Fibroblast of lung (primary cell): ENCODE measurements around the gene GOT2. TPM values are rescaled to one million over a fixed set of nuclear protein-coding genes. Genes with fewer than 3 reads are reported as not detected.
A peak's percentile ranks its signal among the peaks of the same experiment; 100 is the strongest.

Experiments
- DNase-seq, 2 donors: peaks; one replicate each; pipeline versions ENCODE4 v3.0.0 to v3.0.0-alpha.2; 2010; ENCODE audit warnings: low read depth in 2 of 2
- H2AFZ ChIP-seq: 2 replicates; pipeline ENCODE4 v1.5.1; 2012; ENCODE audit warnings: low read length, control low read depth, inconsistent platforms
- H3K27ac ChIP-seq: 2 replicates; pipeline ENCODE4 v1.5.1; 2011; ENCODE audit warnings: low read length, control low read depth; ENCODE audit not compliant: insufficient read depth
- H3K27me3 ChIP-seq: 2 replicates; pipeline ENCODE4 v1.5.1; 2011; ENCODE audit warnings: mild to moderate bottlenecking, low read length; ENCODE audit not compliant: control insufficient read depth, insufficient read depth
- H3K36me3 ChIP-seq: 2 replicates; pipeline ENCODE4 v1.5.1; 2011; ENCODE audit warnings: low read length; ENCODE audit not compliant: control insufficient read depth, insufficient read depth
- H3K4me1 ChIP-seq: 2 replicates; pipeline ENCODE4 v1.5.1; 2011; ENCODE audit warnings: low read length; ENCODE audit not compliant: control insufficient read depth, insufficient read depth; ENCODE audit errors: extremely low read depth
- H3K4me2 ChIP-seq: 2 replicates; pipeline ENCODE4 v1.5.1; 2011; ENCODE audit warnings: low read length, control low read depth; ENCODE audit not compliant: insufficient read depth; ENCODE audit errors: extremely low read depth
- H3K4me3 ChIP-seq, 4 experiments: fragments of 200-600 bp in 1 of 4; sonication (generic) in 1 of 4; replicated peaks in 1 of 4; 2 replicates each; pipeline ENCODE4 v1.5.1; 2011 to 2016; ENCODE audit warnings: low read length in 4 of 4, low read depth in 3 of 4, mild to moderate bottlenecking in 3 of 4, control low read depth in 2 of 4, inconsistent platforms in 1 of 4, mixed read lengths in 1 of 4; ENCODE audit not compliant: insufficient read depth in 1 of 4; ENCODE audit errors: control extremely low read depth in 1 of 4
- H3K79me2 ChIP-seq: 2 replicates; pipeline ENCODE4 v1.5.1; 2012; ENCODE audit warnings: mild to moderate bottlenecking, low read length, inconsistent platforms; ENCODE audit not compliant: control insufficient read depth, insufficient read depth
- H3K9ac ChIP-seq: 2 replicates; pipeline ENCODE4 v1.5.1; 2011; ENCODE audit warnings: mild to moderate bottlenecking, low read length, control low read depth; ENCODE audit not compliant: insufficient read depth
- H3K9me3 ChIP-seq: 2 replicates; pipeline ENCODE4 v1.5.1; 2012; ENCODE audit warnings: low read depth, low read length; ENCODE audit not compliant: control insufficient read depth, insufficient read depth
- H4K20me1 ChIP-seq: 2 replicates; pipeline ENCODE4 v1.5.1; 2011; ENCODE audit warnings: low read length; ENCODE audit not compliant: control insufficient read depth, insufficient read depth; ENCODE audit errors: extremely low read depth
- EZH2 ChIP-seq: IDR thresholded peaks from 2 replicates; pipeline ENCODE4 v1.5.1; 2012; ENCODE audit warnings: low read length, control low read depth, mild to moderate bottlenecking; ENCODE audit errors: missing control alignments
- polyA plus RNA-seq, 2 donors: library from polyadenylated mRNA; depleted of rRNA in 1 of 2; stranded (reverse) in 1 of 2; unstranded in 1 of 2; fragments of >200 nt; gene quantifications; 2 replicates each; pipeline ENCODE4 v1.2.1, GENCODE V29; 2011 to 2012; ENCODE audit warnings: missing spikeins in 1 of 2
- total RNA-seq: library from RNA; depleted of rRNA; stranded (reverse); fragments of >200 nt; gene quantifications from 2 replicates; pipeline ENCODE4 v1.2.1, GENCODE V29; 2014
- TF ChIP-seq, protein P1 (sequence below), 2 donors: IDR thresholded peaks in 1 of 2; conservative IDR thresholded peaks in 1 of 2; 1 replicate in 1 of 2; 2 replicates in 1 of 2; pipeline ENCODE4 v1.5.1; 2011 to 2012; ENCODE audit warnings: low read length in 2 of 2, control low read depth in 1 of 2, inconsistent platforms in 1 of 2, low read depth in 1 of 2, mild to moderate bottlenecking in 1 of 2

Gene GOT2
- total and polyA plus RNA-seq, 2 donors (not counting 1 experiment from before 2014, with no cell fraction given) = 39.3 to 53.9 TPM

DNA sequence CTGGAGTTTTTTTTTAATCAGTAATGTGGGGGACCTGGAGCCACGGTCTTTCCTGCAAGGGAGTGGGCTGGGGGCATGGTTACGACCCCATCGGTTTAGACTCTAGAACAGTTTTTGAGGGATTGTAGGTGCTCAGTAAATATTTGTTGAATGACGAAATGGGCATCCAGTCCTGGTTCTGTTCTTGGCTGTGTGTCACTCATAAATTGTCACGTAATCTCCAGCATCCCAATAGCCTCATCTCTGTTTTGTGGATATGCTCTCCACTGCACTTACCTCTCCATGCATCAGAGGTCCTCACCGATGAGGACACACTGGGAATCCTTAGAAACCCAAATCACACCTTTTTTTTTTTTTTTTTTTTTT, 49.0 kb downstream of the GOT2 start:
- DNase-seq = no peak
- Histone ChIP-seq H3K79me2 (peaks cover 3% of the 10 kb centered on the region), H3K27ac (no peak overlapping the region), H4K20me1 (no peaks in the 10 kb centered on the region), H3K4me2 (peak overlapping the region; percentile 76), H3K4me3 (peak overlapping the region in 3 of 4 experiments; percentile 78 to 97 (median 89)), H3K36me3 (peaks cover 2% of the 10 kb centered on the region), H3K9me3 (no peaks in the 10 kb centered on the region), H3K9ac (no peak overlapping the region), H3K4me1 (peaks cover 2% of the 10 kb centered on the region), H2AFZ (peak overlapping the region; percentile 99), H3K27me3 (no peaks in the 10 kb centered on the region)
- TF ChIP-seq, protein P1, sequence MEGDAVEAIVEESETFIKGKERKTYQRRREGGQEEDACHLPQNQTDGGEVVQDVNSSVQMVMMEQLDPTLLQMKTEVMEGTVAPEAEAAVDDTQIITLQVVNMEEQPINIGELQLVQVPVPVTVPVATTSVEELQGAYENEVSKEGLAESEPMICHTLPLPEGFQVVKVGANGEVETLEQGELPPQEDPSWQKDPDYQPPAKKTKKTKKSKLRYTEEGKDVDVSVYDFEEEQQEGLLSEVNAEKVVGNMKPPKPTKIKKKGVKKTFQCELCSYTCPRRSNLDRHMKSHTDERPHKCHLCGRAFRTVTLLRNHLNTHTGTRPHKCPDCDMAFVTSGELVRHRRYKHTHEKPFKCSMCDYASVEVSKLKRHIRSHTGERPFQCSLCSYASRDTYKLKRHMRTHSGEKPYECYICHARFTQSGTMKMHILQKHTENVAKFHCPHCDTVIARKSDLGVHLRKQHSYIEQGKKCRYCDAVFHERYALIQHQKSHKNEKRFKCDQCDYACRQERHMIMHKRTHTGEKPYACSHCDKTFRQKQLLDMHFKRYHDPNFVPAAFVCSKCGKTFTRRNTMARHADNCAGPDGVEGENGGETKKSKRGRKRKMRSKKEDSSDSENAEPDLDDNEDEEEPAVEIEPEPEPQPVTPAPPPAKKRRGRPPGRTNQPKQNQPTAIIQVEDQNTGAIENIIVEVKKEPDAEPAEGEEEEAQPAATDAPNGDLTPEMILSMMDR (conservative IDR thresholded peaks at IDR 0.05 in 1 of 2, IDR thresholded peaks at IDR 0.05 in 1 of 2; ENCODE audit: low read depth in 1 of 2, low read length in 2 of 2) = no peak
- TF ChIP-seq EZH2 = no peak

DNA sequence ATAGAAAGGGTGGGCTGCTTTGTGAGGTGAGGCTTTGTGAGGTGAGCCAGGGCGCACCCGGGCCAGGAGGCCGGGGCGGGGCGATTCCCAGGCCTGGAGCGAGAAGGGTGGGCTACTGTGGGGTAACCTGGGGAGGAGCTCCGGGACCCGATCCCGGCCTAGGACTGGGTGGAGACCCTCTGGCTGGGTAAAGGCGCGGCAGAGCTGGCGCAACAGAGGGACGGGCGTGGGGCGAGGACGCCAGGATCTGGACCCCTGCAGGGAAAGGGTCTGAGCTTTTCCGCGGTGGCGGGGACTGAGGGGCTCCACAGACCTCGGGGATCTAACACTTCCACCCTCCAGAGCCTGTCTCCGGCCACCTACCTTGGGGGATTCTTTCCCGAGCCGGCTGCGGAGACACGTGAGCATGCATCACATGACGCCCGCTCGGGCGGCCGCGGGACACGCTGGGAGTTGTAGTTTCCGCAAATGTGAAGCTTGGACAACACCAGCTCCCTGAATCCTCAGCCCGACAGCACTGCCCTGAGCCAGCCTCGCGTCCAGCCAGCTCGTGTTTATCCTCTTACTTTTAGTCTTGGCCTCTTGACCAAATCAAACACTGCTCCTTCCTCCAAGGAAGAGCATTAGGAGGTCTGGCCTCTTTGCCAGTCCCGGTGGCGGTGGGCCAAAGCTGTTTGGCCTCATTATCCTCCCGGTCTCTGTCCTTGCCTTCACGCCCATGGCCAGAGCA, 49.6 kb downstream of the GOT2 start, which contains the start of gene SLC38A7:
TSS of gene SLC38A7 (minus strand) at position 417 of the 730 bp plus-strand sequence. CDS start 4,644 bp downstream, outside the sequence.
- Histone ChIP-seq H3K4me1 (peaks cover 2% of the 10 kb centered on the region), H3K4me3 (peak within 1 kb of the TSS; percentile 78 to 97 (median 86)), H3K9ac (peak within 1 kb of the TSS; percentile 92), H3K4me2 (peak within 1 kb of the TSS; percentile 91), H3K27me3 (no peaks in the 10 kb centered on the region), H4K20me1 (no peaks in the 10 kb centered on the region), H3K36me3 (peaks cover 2% of the 10 kb centered on the region), H3K79me2 (peaks cover 3% of the 10 kb centered on the region), H3K9me3 (no peaks in the 10 kb centered on the region), H3K27ac (peak within 1 kb of the TSS; percentile 84), H2AFZ (peak within 1 kb of the TSS; percentile 99)
- TF ChIP-seq EZH2 = no peak
- TF ChIP-seq, protein P1 (conservative IDR thresholded peaks at IDR 0.05 in 1 of 2, IDR thresholded peaks at IDR 0.05 in 1 of 2; ENCODE audit: low read depth in 1 of 2, low read length in 2 of 2) = no peak
- peak; percentile 77 to 83 for DNase-seq

DNA sequence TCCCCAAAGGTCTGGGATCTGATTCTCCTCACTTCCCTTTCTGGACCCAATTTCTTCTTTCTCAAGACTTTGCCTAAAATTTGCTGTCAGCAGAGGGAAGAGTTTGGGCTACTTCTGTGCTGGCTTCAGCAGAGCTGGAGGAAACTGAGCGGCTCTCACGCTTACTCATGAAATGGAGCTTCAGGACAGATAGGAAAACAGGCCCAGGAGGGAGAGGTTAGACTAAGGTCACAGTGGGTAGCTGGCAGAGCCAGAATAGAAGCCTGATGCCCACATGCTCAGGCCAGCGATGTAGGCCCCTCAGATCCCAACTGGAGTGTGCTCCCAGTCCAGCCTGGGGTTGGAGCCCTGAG, 50.1 kb downstream of the GOT2 start:
- H4K20me1 ChIP-seq = no peaks in the 10 kb centered on the region
- peak overlapping the region; percentile 78 to 97 (median 86) for H3K4me3 ChIP-seq
- peaks cover 2% of the 10 kb centered on the region for H3K4me1 ChIP-seq
- H3K4me2 ChIP-seq = peak overlapping the region; percentile 91
- TF ChIP-seq EZH2 = no peak
- TF ChIP-seq, protein P1 (conservative IDR thresholded peaks at IDR 0.05 in 1 of 2, IDR thresholded peaks at IDR 0.05 in 1 of 2; ENCODE audit: low read depth in 1 of 2, low read length in 2 of 2) = no peak
- peaks cover 2% of the 10 kb centered on the region for H3K36me3 ChIP-seq
- peak overlapping the region; percentile 84 for H3K27ac ChIP-seq
- peaks cover 3% of the 10 kb centered on the region for H3K79me2 ChIP-seq
- H2AFZ ChIP-seq = peak overlapping the region; percentile 93
- H3K27me3 ChIP-seq = no peaks in the 10 kb centered on the region
- H3K9ac ChIP-seq = peak overlapping the region; percentile 92
- H3K9me3 ChIP-seq = no peaks in the 10 kb centered on the region
- peak in 1 of 2 donors; percentile 20 for DNase-seq
